ENCODE measurements around the gene BATF3. TPM values are rescaled to one million over a fixed set of nuclear protein-coding genes. Genes with fewer than 3 reads are reported as not detected.

BATF3 gene
- total RNA-seq, 1 donor from 2014 or later: 0.72 TPM

DNA sequence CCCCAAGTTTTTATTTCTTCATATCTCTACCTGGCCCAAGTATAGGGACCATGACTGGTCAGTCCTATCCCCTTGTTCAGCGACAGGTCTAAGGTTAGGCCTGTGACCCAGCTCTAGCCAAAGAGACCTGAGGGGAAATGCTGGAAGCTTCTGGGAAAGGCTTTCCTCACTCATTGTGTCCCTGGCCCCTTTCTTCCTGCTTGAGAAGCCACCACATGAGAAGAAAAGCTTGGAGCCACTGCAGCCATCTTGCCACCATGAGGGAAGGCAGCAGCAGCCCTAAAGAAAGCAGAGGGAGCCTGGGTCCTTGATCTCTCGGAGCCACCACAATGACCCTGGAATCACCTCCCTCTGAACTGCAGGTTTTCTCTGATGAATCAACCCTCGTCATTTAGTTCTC, 47.7 kb downstream of the BATF3 start:
- TF ChIP-seq, protein P1, sequence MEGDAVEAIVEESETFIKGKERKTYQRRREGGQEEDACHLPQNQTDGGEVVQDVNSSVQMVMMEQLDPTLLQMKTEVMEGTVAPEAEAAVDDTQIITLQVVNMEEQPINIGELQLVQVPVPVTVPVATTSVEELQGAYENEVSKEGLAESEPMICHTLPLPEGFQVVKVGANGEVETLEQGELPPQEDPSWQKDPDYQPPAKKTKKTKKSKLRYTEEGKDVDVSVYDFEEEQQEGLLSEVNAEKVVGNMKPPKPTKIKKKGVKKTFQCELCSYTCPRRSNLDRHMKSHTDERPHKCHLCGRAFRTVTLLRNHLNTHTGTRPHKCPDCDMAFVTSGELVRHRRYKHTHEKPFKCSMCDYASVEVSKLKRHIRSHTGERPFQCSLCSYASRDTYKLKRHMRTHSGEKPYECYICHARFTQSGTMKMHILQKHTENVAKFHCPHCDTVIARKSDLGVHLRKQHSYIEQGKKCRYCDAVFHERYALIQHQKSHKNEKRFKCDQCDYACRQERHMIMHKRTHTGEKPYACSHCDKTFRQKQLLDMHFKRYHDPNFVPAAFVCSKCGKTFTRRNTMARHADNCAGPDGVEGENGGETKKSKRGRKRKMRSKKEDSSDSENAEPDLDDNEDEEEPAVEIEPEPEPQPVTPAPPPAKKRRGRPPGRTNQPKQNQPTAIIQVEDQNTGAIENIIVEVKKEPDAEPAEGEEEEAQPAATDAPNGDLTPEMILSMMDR (conservative IDR thresholded peaks at IDR 0.05): no peak
- DNase-seq (ENCODE audit: extremely low spot score, unreplicated experiment): no peak
- Mint-ChIP-seq H3K27me3 (peaks cover 15% of the 10 kb centered on the region), H3K4me1 (ENCODE audit: unreplicated experiment) (no peaks in the 10 kb centered on the region), H3K9me3 (no peaks in the 10 kb centered on the region), H3K36me3 (no peaks in the 10 kb centered on the region), H3K27ac (no peak overlapping the region), H3K4me3 (no peak overlapping the region)

DNA sequence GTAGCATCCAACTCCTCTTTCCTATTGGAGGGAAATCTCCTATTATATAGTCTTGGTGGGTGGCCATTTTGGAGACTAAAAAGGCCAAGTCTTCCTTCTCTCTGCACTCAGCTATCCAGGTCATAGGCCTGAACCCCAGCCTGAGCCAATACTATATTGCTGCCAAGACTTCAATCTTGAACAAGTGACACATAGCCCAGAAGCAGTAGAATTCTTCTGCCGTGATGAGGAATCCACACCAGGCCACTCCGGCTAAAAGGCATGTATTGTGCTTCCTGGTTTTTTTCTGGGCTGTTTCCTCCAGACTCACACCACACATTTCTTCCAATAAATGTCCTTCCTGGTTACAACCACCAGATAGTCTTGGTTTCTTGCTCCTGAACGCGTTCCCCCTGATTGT, 48.1 kb downstream of the BATF3 start:
- no peak overlapping the region for H3K27ac Mint-ChIP-seq
- H3K4me1 Mint-ChIP-seq (ENCODE audit: unreplicated experiment): no peaks in the 10 kb centered on the region
- DNase-seq (ENCODE audit: extremely low spot score, unreplicated experiment): no peak
- H3K4me3 Mint-ChIP-seq: no peak overlapping the region
- no peaks in the 10 kb centered on the region for H3K36me3 Mint-ChIP-seq
- H3K27me3 Mint-ChIP-seq: peaks cover 15% of the 10 kb centered on the region
- no peaks in the 10 kb centered on the region for H3K9me3 Mint-ChIP-seq
- TF ChIP-seq, protein P1 (conservative IDR thresholded peaks at IDR 0.05): no peak

DNA sequence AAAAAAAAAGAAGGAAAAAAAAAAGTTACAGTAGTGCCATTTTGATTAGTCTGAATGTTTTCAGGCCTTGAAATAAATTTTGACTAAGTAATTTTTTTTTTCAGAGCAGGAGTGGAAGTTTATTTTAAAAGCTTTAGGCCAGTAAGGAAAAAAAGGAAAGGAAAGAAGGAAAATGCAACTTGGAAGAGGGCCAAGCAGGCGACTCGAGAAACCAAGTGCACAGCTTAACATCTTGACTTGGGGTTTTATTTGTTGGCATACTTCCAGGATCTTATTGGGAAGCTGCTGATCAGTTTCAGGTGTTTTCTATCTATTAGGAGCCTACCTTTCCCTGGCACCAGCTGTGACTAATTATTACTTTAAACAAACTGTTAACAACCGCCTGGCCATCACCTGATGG, 49.4 kb downstream of the BATF3 start:
- TF ChIP-seq, protein P1 (conservative IDR thresholded peaks at IDR 0.05): no peak
- no peak overlapping the region for H3K4me3 Mint-ChIP-seq
- H3K27ac Mint-ChIP-seq: no peak overlapping the region
- no peak for DNase-seq (ENCODE audit: extremely low spot score, unreplicated experiment)
- peaks cover 18% of the 10 kb centered on the region for H3K27me3 Mint-ChIP-seq
- no peaks in the 10 kb centered on the region for H3K9me3 Mint-ChIP-seq
- H3K4me1 Mint-ChIP-seq (ENCODE audit: unreplicated experiment): no peaks in the 10 kb centered on the region
- H3K36me3 Mint-ChIP-seq: no peaks in the 10 kb centered on the region

DNA sequence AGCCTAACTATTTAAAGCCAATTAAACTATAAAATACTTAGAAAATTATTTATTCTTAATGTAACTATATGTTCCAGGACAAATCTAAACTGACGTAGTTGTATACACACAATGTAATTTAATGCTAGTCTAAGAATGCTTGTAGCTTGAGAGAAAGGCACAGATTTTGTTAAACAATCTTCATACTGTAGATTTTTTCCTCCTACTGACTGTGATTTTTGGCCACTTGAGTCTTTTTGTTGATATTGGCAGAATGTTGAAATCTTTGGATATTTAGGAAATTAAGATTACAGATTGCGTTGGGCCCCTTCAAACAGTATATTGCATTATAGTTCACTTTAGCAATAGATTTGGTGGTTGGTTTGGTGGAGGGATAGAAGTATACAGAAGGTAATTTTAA, 50.6 kb downstream of the BATF3 start:
- Mint-ChIP-seq H3K27me3 (peaks cover 11% of the 10 kb centered on the region), H3K4me3 (no peak overlapping the region), H3K4me1 (ENCODE audit: unreplicated experiment) (no peaks in the 10 kb centered on the region), H3K27ac (no peak overlapping the region), H3K36me3 (no peaks in the 10 kb centered on the region), H3K9me3 (no peaks in the 10 kb centered on the region)
- no peak for DNase-seq (ENCODE audit: extremely low spot score, unreplicated experiment)
- TF ChIP-seq, protein P1 (conservative IDR thresholded peaks at IDR 0.05): no peak

DNA sequence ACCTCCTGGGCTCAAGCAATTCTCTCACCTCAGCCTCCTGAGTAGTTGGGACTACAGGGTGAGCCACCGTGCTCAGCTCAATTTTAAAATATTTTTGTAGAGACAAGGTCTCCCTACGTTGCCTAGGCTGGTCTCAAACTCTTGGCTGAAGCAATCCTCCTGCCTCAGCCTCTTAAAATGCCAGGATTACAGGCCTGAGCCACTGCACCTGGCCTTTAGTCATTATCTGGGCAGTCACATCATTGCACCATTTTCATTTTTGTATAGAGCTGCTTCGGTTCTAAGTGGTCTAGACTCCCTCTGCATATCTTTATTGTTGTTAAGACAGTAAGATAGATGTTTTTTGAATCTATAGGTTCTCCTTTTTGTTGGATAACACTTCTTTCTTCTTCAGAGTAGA, 51.2 kb downstream of the BATF3 start:
- Mint-ChIP-seq H3K9me3 (no peaks in the 10 kb centered on the region), H3K27me3 (peaks cover 7% of the 10 kb centered on the region), H3K4me1 (ENCODE audit: unreplicated experiment) (no peaks in the 10 kb centered on the region), H3K27ac (no peak overlapping the region), H3K4me3 (no peak overlapping the region), H3K36me3 (no peaks in the 10 kb centered on the region)
- DNase-seq (ENCODE audit: extremely low spot score, unreplicated experiment): no peak
- TF ChIP-seq, protein P1 (conservative IDR thresholded peaks at IDR 0.05): no peak

DNA sequence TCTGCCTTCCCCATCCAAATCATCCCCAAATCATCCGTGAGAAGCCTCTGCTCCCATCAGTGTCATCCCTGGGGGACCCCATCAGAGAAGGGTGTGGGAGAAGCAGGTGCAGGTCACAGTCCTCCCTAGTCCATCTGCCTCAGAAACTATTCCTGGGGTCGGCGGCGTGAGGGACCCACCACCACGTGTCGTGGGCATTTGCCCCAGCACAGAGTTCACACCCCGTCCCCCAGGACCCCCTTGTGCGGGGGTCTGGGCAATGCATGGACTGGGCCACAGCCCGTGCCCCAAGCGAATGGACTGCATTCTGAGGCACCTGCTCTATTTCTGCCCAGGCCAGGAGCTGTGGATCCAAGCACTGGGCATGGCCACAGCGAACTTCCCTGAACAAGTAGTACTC, 52.6 kb downstream of the BATF3 start:
- no peaks in the 10 kb centered on the region for H3K9me3 Mint-ChIP-seq
- H3K36me3 Mint-ChIP-seq: no peaks in the 10 kb centered on the region
- TF ChIP-seq, protein P1 (conservative IDR thresholded peaks at IDR 0.05): no peak
- H3K27me3 Mint-ChIP-seq: peaks cover 7% of the 10 kb centered on the region
- H3K4me3 Mint-ChIP-seq: no peak overlapping the region
- no peaks in the 10 kb centered on the region for H3K4me1 Mint-ChIP-seq (ENCODE audit: unreplicated experiment)
- no peak overlapping the region for H3K27ac Mint-ChIP-seq
- no peak for DNase-seq (ENCODE audit: extremely low spot score, unreplicated experiment)

Data from type B pancreatic cell (in vitro differentiated cells).